Measurements from ENCODE around the gene DQX1.
A peak's percentile ranks its signal among the peaks of the same experiment; 100 is the strongest.

Gene DQX1

DNA sequence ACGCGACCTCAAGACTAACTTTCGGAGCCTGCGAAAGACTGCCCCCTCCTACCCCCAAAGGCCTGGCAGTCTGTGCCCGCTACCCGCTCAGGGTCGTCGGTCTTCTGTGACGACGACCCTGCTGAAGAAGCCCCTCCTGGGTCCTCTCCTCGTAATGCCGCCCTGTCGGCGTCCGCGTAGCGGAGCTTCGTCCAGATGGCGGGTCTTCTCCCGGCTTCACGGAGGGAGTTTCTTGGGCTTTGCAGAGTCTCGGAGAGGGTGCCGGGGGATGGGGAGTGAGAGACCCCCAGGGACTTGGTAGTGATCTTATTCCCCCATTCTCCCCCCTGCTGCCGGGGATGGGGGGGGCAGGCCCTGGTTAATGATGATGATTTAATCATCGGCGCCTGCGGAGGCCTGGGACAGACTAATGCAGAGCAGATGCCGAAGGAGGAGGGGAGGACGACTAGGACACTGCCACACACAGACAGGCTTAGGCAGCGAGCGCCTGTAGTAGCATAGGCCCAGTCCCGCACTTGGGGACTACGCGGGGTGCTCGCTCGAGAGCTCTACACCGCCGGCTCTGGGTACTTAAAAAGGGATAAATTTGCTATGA lies 18.0 kb downstream of the DQX1 start:
- no peak for DNase-seq (ENCODE audit: low spot score)

DNA sequence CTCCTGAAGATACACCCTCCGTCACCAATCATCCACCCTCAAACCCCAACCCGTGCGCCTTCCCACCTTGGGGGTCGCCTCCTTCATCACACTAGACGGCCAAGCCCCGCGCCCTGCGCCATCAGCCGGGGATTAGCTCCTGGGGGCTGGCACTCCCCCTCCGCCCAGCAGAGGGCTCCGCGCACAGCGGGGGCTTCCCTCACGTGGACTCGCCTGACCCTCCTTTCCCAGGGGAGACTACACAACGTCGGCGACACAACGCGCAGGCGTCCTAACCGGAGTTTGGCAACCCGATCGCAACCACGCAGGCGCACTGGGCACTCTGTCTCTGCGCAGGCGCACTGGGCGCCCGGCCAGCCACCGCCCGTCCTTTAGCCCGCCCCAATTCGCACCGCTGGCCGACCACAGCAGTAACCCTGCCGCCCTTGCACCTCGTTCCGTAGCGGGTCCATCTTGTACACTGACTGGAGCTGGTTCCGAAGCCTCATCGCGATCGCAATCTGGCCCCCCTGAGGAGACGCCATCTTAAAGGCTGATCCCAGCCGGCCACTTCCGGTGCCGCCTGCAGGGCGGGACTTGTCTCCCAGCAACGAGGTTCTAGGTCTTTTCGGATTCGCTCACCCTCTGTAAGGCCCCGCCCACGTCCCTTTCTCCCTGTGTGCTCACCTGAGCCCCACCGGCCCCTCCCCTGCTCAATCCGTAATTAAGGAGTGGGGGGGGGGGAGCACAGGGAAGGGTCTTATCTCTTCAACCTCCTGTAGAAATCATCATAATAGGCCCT lies 18.7 kb downstream of the DQX1 start, which contains the start of gene PCGF1:
TSS of gene PCGF1 (minus strand) at position 551 of the 781 bp plus-strand sequence. CDS start at position 524, 27 bp downstream.
- DNase-seq (ENCODE audit: low spot score) = peak; percentile 93

DNA sequence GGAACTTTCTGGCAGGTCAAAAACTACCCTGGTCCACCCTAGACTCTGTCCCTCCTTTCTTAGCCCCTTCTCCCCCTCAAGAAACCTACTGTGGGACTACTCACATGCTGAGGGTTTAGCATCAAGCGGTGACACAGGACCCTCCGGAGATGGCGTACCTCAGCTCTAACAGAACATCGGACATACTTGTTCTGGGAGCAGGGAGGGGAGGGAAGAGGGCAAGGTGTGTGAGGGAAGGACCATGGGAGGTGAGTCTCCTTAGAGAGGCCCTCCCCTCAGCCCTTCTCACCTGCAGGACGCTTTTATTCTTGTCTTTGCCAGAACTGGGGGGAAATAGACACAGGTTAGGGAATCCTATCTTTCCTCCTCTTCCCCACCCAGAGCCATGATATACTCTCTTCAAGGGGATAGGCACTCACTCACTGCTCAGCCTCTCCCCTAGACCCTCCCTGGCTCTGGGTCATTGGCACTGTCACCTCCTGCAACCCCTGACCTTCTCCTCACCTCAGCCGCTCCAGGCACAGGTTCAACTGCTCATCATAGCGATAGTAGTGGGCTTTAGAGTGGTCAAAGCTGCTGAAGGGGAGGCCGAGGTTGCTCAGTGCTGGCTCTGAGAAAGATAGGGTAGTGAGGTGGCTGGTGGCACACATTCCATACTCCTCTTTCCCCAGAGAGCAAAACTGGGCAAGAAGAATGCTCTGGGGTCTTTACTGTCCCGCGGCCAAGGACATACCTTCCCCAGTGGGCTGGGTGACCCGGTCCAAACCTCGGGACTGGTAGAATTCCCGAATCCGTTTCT lies 20.4 kb downstream of the DQX1 start:
- no peak for DNase-seq (ENCODE audit: low spot score)

DNA sequence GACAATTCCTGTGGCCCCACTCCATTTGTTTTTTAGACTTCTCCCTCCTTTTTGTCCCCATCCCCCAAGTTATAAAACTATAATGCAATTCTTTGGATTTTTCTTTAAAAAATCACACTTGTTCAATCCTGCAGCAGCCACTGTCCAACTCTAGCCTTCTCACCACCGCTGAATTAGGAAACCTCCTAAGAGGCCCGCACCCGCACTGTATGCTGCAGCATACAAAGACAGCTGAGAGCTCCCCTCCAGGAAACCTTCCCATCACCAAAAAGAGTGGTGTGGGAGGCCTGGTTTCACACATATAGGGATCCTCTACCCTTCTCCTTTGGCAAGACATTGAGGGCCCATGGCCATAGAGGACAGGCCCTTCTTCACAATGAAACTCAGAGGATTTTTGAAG lies 21.4 kb downstream of the DQX1 start:
- no peak for DNase-seq (ENCODE audit: low spot score)

DNA sequence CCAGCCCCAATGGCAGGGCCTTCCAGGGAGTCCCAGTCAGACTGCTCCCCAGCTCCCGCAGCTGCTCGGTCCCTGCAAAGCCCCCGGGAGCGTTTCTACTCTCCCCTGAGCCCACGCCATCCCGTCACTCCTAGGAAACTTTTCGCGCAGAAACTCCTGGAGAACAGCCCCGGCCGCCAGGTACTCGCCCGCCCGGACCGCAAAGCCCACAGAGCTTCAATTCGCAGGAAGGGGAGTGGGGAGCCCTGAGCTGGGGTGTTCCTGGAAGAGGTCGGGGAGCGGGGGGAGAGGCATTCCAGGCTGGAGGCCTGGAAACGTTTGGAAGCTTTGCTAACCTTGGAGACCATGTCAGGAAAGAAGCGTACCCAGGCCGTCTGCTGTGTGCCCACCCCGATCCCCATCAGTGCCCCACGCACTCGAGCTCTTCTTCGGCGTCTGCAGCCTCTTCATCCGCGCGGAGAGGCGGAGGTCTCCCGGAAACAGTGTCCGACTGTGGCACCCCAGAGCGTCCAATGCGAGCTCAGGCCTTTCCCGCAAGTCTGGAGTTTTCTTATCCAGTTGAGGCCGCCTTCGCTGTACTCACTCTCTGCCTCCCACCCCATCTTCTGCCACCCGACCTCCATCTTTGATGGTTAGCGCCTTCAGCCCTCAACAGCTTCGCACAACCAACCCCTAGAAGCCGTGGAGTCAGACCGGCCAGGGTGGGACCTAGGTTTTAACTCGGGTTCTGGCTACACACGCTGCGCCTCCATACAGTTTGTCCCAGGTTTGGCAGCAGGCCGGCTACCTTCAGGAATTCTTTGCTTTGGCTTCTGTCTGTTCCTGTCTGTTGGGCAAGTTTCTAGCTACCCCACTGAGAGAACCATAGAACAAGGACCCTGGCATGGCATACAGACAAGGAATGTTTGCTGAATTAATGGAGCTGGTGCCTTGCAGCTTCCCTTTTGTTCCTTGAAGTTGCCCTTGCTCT lies 22.2 kb downstream of the DQX1 start:
- no peak for DNase-seq (ENCODE audit: low spot score)

DNA sequence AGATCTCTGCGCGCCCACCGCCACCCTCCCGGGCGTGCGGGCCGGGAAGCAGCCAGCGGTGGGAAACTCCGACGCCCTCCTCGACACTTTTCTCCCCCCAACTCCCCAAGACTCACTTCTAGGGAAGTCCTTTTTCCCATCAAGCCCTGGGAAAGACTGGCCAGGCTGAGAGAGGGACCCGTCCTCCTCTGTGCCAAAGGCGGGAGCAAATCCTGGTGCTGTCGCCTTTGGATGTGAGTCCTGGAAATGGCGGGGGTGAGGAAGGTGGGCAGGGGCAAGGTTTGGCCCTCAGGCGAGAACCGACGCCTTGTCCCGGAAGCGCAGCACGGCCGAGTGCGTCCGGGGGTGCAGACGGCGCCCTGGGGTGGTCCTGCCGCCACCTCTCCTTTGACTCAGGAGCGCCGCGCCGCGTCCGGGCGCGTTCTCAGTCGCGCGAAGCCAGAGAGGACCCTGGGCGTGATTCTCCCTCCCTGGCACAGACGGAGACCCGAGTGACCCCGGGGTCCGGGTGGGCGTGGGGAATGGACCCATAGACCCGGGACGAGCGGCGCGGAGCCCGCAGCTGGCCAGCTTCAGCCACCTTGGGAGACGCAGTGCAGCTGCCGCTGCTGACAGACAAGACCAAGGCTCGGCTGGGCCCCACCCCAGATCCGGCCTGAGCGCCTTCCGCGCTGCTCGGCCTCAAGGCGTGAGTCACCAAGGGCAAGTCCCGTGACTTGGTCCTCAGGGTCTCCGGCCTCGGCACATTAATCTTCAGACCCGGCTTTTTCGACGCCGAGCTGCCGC lies 23.1 kb downstream of the DQX1 start:
- peak; percentile 59 for DNase-seq (ENCODE audit: low spot score)

DNA sequence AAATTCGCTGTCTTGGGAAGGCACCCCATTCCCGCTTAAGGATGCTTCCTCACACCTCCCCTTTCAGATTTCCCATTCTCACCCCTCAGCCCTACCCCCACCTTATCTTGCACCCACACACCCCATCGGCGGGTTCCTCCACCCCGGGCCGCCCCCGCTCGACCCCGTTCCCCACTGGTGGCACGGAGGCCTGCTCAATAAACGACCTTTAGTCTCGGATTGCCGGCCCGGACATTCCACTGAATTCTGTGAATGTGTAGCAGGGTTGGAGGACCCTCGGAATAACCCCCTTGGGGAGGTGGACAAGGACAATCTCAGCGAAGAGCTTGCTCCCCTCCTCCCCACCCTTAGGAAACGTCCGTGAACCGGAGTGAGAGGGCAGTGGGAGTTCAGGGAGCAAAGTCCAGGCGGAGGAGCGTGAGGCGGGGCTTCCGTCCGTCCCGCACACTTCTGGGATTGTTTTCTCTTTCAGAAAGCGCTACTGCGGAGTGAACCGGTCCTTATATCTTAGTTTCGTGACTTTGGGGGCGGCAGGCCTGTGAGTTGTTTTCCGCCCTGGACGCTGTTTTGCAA lies 23.8 kb downstream of the DQX1 start:
- peak; percentile 91 for DNase-seq (ENCODE audit: low spot score)

DNA sequence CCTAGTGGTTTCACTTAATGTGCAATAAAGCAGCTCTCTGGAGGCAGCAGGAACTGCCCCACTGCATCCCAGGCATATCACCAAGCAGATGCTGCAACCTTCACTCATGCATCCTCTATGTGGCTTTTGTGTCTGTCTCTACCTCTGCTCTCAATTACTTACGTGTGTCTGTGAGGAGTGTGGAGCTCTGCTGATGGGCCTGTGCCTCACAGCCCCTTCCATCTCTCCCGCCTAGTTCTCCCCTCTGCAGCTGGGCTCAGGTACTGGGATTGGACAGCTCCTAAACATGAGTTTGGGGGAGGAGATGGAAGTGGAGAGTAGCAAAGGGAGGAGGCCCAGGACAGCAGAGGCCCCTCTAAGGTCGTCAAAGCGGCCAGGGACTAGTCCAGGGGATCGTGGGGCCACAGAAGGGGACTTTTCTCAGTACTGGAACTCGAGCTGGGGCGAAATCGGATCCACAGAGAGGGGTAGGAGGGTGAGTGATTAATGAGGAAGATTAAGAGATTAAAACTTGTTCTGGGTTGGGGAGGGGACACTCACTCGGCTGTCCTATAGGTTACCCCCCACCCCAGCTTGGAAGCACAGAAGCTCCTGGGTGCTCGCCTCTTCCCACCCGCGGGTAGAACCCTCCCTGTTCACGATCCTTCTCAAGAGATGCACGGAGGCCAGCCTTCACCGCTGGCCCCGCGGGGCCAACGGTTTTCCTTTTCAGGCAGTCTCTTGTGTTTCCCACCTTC lies 24.5 kb downstream of the DQX1 start:
- no peak for DNase-seq (ENCODE audit: low spot score)

DNA sequence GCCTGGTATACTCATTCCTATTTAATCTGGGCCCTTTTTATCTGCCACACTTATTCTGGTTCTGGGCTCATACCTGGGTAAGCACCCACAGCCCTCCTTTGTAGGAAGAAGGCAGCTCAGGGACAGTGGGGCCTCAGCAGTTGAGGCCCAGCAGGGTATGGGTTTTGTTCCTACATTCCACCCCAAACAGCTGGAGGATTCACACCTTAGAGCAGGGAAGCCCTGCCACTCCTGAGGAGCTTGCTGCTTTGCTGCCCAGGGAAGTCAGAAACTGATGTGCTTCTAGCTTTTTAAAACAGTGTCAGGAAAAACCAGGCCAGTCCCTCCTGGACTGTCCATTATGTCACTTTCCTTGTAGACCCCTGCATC lies 25.5 kb downstream of the DQX1 start:
- DNase-seq (ENCODE audit: low spot score) = no peak

DNA sequence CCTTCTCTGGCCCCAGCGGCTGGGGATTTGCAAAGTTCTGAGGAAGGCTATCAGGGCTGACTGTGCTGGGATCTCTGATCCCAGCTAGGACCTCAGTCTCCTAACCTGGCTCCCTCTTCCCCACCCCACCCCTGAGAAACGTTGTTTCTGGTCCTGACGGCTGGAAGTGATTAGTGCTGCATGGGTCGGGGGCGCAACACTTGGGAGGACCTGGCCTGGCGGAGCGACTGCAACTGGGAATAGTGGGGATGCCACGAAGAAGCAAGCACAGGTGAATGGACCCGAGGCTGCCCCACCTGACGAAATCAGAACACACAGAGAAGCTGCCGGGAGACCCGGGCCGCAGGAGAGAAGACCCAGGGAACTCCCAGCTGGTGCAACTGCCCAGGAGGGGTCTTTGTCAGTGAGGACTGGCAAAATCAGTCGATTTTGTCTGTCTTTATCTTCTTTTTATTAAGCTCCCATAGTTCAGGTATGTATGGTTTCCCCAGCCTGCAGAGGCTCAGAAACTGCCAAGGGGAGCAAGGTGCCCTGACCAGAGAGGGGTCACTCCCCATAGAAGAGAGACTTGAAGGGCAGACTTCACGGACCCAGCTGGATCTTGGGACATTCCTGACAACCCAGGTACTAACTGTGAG lies 26.0 kb downstream of the DQX1 start:
- DNase-seq (ENCODE audit: low spot score) = no peak

DNA sequence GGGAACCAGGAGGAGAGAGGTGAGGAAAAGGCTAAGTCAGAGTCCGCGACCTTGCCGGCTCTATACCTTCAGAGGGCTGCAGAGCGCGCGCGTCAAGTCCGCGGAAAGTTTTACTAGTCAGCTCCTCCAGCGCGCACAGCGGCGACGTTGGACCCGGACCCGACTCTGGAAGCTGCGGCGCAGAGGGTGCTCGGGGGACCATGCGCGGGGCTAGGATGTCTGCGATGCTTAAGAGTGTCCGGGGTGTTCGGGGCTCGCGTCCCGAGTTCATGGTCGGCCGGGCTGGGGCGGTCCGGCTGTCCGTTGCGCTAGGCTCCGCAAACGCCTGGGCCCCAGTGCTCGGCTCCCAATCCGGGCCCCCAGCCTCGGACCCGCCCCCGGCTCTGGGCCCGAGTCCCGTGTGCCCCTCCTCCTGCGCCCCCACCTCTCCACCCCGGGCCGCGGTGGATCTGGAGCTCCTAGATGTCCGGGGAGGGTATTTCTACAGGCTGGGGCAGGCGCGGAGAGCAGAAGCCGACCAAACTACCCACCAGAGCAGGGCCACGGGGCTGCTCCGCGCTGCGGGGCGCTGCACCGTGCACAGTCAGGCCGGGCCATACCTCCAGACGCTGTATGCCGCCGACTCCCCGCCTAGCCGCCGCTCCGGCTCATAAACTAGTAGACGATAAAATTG lies 26.6 kb downstream of the DQX1 start, which contains the start of gene LBX2:
TSS of gene LBX2 (minus strand) at position 337 of the 673 bp plus-strand sequence. CDS start at position 271, 66 bp downstream.
- peak; percentile 56 for DNase-seq (ENCODE audit: low spot score)

DNA sequence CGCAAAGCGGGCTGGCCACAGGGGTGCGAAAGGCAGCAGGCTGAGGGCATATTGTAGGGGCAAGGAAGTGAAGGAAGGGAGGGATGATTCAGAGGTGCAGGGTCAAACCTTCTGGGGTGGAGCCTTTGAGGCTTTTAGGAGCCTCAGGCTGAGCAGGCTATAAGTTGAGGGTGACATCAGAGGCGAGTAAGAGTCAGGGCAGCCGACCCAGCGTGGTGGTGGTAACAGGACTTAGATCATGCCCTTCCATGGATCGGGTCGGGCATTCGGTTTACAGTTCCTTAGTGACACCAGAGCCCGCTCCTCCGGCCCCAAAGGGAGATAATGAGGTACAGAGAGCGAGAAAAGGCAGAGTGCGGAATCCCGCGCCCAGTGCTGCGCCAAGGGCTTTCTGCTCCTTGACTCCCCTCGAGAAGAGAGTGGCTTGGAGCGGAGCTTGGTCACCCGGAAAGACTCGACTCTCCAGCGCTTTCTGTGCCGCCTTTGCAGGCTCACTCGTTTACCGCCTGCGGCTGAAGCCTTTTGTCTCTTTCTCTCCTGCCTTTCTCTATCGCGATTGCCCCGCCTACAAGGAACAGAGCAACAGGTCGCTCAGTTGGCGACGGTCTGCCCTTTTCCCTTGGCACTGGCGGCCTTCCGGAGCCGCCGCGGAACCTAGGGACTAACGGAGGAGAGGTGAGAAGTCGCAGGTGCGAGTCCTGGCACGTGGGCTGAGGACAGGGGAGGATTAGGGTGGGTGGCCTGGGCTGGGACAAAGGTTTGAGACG lies 27.3 kb downstream of the DQX1 start:
- no peak for DNase-seq (ENCODE audit: low spot score)

DNA sequence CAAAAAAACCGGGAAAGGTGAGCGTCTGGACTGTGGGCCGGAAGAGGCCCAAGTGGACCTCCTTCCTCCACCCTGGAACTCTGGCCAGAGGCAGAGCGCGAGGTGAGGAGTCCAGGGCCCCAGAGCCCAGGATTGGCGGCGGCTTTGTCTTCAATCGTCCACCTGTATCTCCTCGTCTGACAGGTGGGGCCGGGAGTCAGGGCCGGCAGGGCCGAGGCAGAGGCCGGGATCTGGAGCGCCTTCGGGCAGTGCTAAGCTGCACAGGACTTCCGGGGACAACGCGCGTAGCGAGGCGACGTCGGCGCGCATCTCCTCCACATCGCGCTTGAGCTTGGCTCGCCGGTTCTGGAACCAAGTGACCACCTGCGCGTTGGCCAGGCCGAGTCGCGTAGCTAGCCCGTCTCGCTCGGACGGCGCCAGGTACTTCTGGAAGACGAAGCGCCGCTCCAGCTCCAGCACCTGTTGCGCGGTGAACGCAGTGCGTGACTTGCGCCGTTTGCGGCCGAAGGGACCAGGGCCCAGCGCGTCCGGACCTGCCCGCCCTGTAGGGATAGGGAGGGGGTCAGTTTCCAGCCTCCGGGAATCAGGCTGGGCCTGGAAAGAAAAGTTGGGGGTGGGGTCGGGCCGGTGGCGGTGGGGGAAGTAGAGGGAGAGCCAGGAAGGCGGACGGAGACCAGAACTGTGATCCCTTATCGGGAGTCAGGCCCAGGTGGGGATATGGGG lies 28.1 kb downstream of the DQX1 start:
- DNase-seq (ENCODE audit: low spot score) = no peak

DNA sequence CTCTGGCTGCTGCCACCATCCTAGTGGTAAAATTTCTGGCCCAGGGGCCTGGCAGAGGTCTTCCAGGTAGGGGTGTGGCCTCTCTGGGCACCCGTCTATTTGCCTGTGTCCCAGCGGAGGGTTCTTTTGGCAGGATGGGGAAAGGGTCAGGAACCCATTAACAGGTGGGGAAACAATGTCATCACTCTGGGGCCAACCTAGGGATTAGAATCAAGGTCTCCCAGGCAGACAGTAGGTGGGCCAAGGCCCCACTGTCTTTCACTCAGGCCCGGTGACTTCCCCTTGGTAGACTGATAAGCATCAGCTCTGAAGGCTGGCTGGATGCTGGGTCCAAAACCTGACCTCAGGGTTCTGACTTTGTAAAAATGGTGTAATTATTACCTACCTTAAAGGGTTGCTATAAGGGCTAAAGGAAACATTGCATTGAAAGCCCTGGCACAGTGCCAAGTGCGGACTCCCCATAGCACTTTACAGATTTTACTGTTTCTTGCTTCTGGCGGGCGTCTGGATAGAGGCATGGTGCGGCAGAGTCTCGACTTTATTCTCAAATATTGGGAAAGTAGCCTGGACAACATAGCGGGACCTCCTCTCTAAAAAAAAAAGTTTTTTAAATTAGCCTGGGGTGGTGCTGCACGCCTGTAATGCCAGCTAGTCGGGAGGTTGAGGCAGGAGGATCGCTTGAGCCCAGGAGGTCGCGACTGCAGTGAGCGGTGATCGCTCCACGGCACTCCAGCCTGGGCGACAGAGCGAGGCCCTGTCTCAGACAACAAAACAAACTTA lies 28.8 kb downstream of the DQX1 start:
- no peak for DNase-seq (ENCODE audit: low spot score)

DNA sequence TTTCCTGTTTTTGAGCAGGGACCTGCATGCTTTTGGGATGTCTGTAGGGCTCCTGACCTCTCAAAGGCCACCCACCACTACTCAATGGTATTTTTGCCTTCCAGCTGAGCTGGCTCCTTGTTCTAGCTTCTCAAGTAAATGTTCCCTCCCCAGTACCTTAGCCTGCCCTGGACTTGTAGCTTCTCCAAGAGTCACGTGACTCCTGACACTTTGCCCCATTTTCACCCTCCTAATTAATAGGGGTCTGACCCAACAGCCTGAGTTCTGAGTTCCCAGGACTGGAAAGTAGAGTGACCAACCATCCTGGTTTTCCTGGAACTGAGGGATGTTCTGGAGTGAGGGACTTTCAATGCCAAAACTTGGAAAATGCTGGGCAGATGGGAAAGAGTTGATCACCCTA lies 30.6 kb downstream of the DQX1 start:
- DNase-seq (ENCODE audit: low spot score) = no peak

DNA sequence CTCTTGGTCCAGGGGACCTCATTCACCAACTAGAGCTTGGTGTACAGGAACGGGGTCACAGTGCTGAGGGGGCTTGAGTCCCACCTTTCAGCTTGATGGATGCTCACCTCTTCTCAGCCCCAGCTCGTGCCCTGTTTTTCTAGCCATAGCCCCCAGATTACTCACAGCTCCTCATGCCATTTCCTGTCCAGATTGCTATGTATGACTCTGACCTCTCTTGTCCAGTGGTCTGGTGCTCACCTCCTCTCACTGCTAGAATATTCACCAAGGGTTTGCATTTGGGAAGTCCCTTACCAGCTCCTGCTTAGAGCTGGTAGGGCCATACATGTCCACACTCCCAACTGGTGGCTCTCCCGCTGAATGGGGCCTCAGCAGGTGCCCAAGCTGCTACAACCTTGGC lies 32.5 kb downstream of the DQX1 start:
- no peak for DNase-seq (ENCODE audit: low spot score)
